ENCODE measurements around the gene ALDH1A2. TPM values are rescaled to one million over a fixed set of nuclear protein-coding genes. Genes with fewer than 3 reads are reported as not detected.
A peak's percentile ranks its signal among the peaks of the same experiment; 100 is the strongest.

The ALDH1A2 gene
- total and polyA plus RNA-seq, 7 donors = 1.2 to 12.5 (median 4.4) TPM

- intact Hi-C loops (cut with DNase I) = no loop called here
- H3K36me3 ChIP-seq = no peaks in the 10 kb centered on the region
- peak overlapping the region; percentile 28 to 68 (median 38) for H3K27ac ChIP-seq
- peaks cover 0 to 18% (median 12%) of the 10 kb centered on the region in 4 donors for H3K4me1 ChIP-seq
- no peak overlapping the region for H3K4me3 ChIP-seq
- 2 to 16% methylated on average over 1 of the region's 1 CpG for WGBS, 2 donors
- no peaks in the 10 kb centered on the region for H3K27me3 ChIP-seq
- no peak for DNase-seq
- no peak for TF ChIP-seq EP300 (IDR thresholded peaks at IDR 0.05)
- peak in 2 of 4 donors; percentile 16 to 51 for TF ChIP-seq POLR2AphosphoS5 (IDR thresholded peaks at IDR 0.05)
- H3K9me3 ChIP-seq = no peaks in the 10 kb centered on the region
Measured at GRCh38 chr15:57923306-57923705, 142.2 kb downstream of the ALDH1A2 start.

- H3K27me3 ChIP-seq = no peaks in the 10 kb centered on the region
- no peaks in the 10 kb centered on the region for H3K36me3 ChIP-seq
- no peak for DNase-seq
- no peaks in the 10 kb centered on the region for H3K9me3 ChIP-seq
- 24 to 57% methylated on average over 5 of the region's 5 CpGs for WGBS, 2 donors
- H3K4me1 ChIP-seq = peaks cover 0 to 18% (median 12%) of the 10 kb centered on the region in 4 donors
- no peak overlapping the region for H3K4me3 ChIP-seq
- intact Hi-C loops (cut with DNase I) = no loop called here
- TF ChIP-seq POLR2AphosphoS5 (IDR thresholded peaks at IDR 0.05) (no peak), POLR2A (IDR thresholded peaks at IDR 0.05) (no peak), EP300 (IDR thresholded peaks at IDR 0.05) (no peak), CTCF (IDR thresholded peaks at IDR 0.05) (no peak)
- H3K27ac ChIP-seq = peak overlapping the region; percentile 28 to 68 (median 38)
Measured at GRCh38 chr15:57922776-57923175, 142.7 kb downstream of the ALDH1A2 start.

- no peaks in the 10 kb centered on the region for H3K36me3 ChIP-seq
- H3K4me3 ChIP-seq = no peak overlapping the region
- no peak for DNase-seq
- no peaks in the 10 kb centered on the region for H3K9me3 ChIP-seq
- intact Hi-C loops (cut with DNase I) = no loop called here
- TF ChIP-seq EP300 (IDR thresholded peaks at IDR 0.05) (no peak), POLR2A (IDR thresholded peaks at IDR 0.05) (no peak), CTCF (IDR thresholded peaks at IDR 0.05) (no peak), POLR2AphosphoS5 (IDR thresholded peaks at IDR 0.05) (no peak)
- 81 to 83% methylated on average over 2 of the region's 2 CpGs for WGBS, 2 donors
- H3K27ac ChIP-seq = no peak overlapping the region
- H3K4me1 ChIP-seq = peaks cover 0 to 18% (median 12%) of the 10 kb centered on the region in 4 donors
- H3K27me3 ChIP-seq = no peaks in the 10 kb centered on the region
Measured at GRCh38 chr15:57921371-57921770, 144.1 kb downstream of the ALDH1A2 start.

GRCh38 chr15:57920911-57921310 is 144.6 kb downstream of the ALDH1A2 start:
- Histone ChIP-seq H3K36me3 (no peaks in the 10 kb centered on the region), H3K9me3 (no peaks in the 10 kb centered on the region), H3K4me3 (no peak overlapping the region), H3K27me3 (no peaks in the 10 kb centered on the region), H3K4me1 (peaks cover 0 to 18% (median 12%) of the 10 kb centered on the region in 4 donors), H3K27ac (no peak overlapping the region)
- intact Hi-C loops (cut with DNase I) = no loop called here
- no peak for TF ChIP-seq CTCF (IDR thresholded peaks at IDR 0.05)
- DNase-seq = no peak
- 79 to 84% methylated on average over 5 of the region's 5 CpGs for WGBS, 2 donors

- no peaks in the 10 kb centered on the region for H3K9me3 ChIP-seq
- peaks cover 0 to 18% (median 12%) of the 10 kb centered on the region in 4 donors for H3K4me1 ChIP-seq
- intact Hi-C loops (cut with DNase I) = no loop called here
- H3K4me3 ChIP-seq = no peak overlapping the region
- no peak overlapping the region for H3K27ac ChIP-seq
- TF ChIP-seq POLR2AphosphoS5 (IDR thresholded peaks at IDR 0.05) (no peak), EP300 (IDR thresholded peaks at IDR 0.05) (no peak), CTCF (IDR thresholded peaks at IDR 0.05) (no peak), POLR2A (IDR thresholded peaks at IDR 0.05) (no peak)
- no peak for DNase-seq
- no peaks in the 10 kb centered on the region for H3K36me3 ChIP-seq
- H3K27me3 ChIP-seq = no peaks in the 10 kb centered on the region
- 19 to 72% methylated on average over 2 of the region's 2 CpGs for WGBS, 2 donors
Measured at GRCh38 chr15:57919754-57920153, 145.8 kb downstream of the ALDH1A2 start.

All from sigmoid colon (tissue), 7 donors.